Vagina (tissue), 2 donors: Measurements from ENCODE around the gene IDE.

Experiments used
- CTCF ChIP-seq, 3 experiments: fragments of 450-650 bp in 2 of 3; fragments of 200-600 bp in 1 of 3; sonication (generic) in 1 of 3; IDR thresholded peaks; one replicate each; pipeline ENCODE4 v1.5.1; 2017 to 2019; ENCODE audit warnings: antibody characterized with exemption in 3 of 3, mild to moderate bottlenecking in 2 of 3, moderate library complexity in 2 of 3
- POLR2AphosphoS5 ChIP-seq, 2 donors: sonication (generic); formaldehyde crosslinking; IDR thresholded peaks; one replicate each; pipeline ENCODE4 v1.9.0; 2017; ENCODE audit warnings: antibody characterized with exemption in 2 of 2, mild to moderate bottlenecking in 2 of 2, low read depth in 1 of 2; ENCODE audit not compliant: insufficient read depth in 1 of 2

- TF ChIP-seq CTCF (IDR thresholded peaks at IDR 0.05) (no peak), POLR2AphosphoS5 (IDR thresholded peaks at IDR 0.05; ENCODE audit: insufficient read depth in 1 of 2, low read depth in 1 of 2) (no peak)
Observed at GRCh38 chr10:92490387-92490786, 83.5 kb downstream of the IDE start.
